HepG2 (cell line): ENCODE measurements around the gene TSSK3. TPM values are rescaled to one million over a fixed set of nuclear protein-coding genes. Genes with fewer than 3 reads are reported as not detected.

Experiments used
- JDP2 ChIP-seq: sonication (generic); formaldehyde crosslinking; IDR thresholded peaks from 2 replicates; pipeline ENCODE4 v1.8.1; 2022; ENCODE audit warnings: missing genetic modification reagents, borderline replicate concordance
- MEIS1 ChIP-seq: sonication (generic); formaldehyde crosslinking; IDR thresholded peaks from 2 replicates; pipeline ENCODE4 v1.9.0; 2021; ENCODE audit warnings: mild to moderate bottlenecking, missing genetic modification reagents, moderate library complexity, borderline replicate concordance
- RXRA ChIP-seq: sonication (generic); formaldehyde crosslinking; IDR thresholded peaks from 2 replicates; pipeline ENCODE4 v1.5.1; 2020; ENCODE audit warnings: missing genetic modification reagents
- SALL1 ChIP-seq: sonication (generic); formaldehyde crosslinking; IDR thresholded peaks from 2 replicates; pipeline ENCODE4 v1.8.0; 2022; ENCODE audit warnings: mild to moderate bottlenecking, missing genetic modification reagents
- XRCC5 ChIP-seq: fragments of 200-400 bp; formaldehyde crosslinking; optimal IDR thresholded peaks from 2 replicates; pipeline ENCODE3; 2017; ENCODE audit warnings: mild to moderate bottlenecking, low read length
- ZNF124 ChIP-seq: sonication (generic); formaldehyde crosslinking; IDR thresholded peaks from 2 replicates; pipeline ENCODE4 v1.4.0; 2020; ENCODE audit warnings: missing genetic modification reagents
- ZNF660 ChIP-seq: sonication (generic); formaldehyde crosslinking; IDR thresholded peaks from 2 replicates; pipeline ENCODE4 v1.5.1; 2020; ENCODE audit warnings: mild to moderate bottlenecking, low read depth, missing genetic modification reagents, borderline replicate concordance
- ZNF749 ChIP-seq: sonication (generic); formaldehyde crosslinking; IDR thresholded peaks from 2 replicates; pipeline ENCODE4 v1.8.0; 2022; ENCODE audit warnings: mild to moderate bottlenecking, missing genetic modification reagents, moderate library complexity, borderline replicate concordance
- ZNF878 ChIP-seq: sonication (generic); formaldehyde crosslinking; IDR thresholded peaks from 2 replicates; pipeline ENCODE4 v1.8.1; 2023; ENCODE audit warnings: mild to moderate bottlenecking, missing genetic modification reagents, moderate library complexity
- polyA plus RNA-seq, 8 experiments: library from polyadenylated mRNA; depleted of rRNA in 3 of 8; stranded (reverse) in 7 of 8; unstranded in 1 of 8; fragments of >200 nt; fragmentation: Illumina TruSeq in 4 of 8; extraction: Trizol in 4 of 8; gene quantifications; 2 replicates each; pipeline versions ENCODE4 v1.2.1 to v1.2.3, GENCODE V29; 2011 to 2016; ENCODE audit warnings: low read depth in 4 of 8, missing spikeins in 1 of 8, mixed read lengths in 1 of 8; ENCODE audit not compliant: insufficient read depth in 1 of 8
- total RNA-seq, 5 experiments: library from RNA; depleted of rRNA; stranded (reverse); fragments of >200 nt; fragmentation: Illumina TruSeq; extraction: Trizol; gene quantifications; 2 replicates each; pipeline ENCODE4 v1.2.3, GENCODE V29; 2016; ENCODE audit warnings: low read depth in 1 of 5
- TF ChIP-seq, protein P1 (sequence below), 2 experiments: IDR thresholded peaks; 2 replicates each; pipeline ENCODE4 v1.6.1; 2011 to 2012; ENCODE audit warnings: low read length in 2 of 2, borderline replicate concordance in 1 of 2, low read depth in 1 of 2, mild to moderate bottlenecking in 1 of 2, moderate library complexity in 1 of 2

The TSSK3 gene
- total and polyA plus RNA-seq, 2 of the 13 experiments (the other 11 are each of a cell fraction or from before 2014, with no cell fraction given) = 1.0 to 1.1 TPM

DNA sequence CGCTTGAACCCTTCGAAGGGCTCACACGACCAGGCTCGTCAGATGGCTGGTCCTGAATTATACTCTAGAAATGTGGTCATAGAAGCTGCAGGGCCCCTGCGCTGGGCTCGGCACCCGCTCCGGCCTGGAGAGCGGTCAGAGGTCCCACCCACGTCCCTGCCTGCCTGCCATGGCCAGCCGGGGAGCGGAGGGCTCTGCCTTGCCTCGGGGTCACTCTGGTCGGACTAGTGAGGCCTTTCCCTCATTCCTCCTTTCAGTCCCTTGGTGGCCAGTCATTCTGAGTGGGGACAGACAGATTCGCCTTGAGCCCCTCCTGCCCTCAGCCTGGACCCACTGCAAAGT is 25.8 kb upstream of the TSSK3 start (continued):
- TF ChIP-seq, protein P1, sequence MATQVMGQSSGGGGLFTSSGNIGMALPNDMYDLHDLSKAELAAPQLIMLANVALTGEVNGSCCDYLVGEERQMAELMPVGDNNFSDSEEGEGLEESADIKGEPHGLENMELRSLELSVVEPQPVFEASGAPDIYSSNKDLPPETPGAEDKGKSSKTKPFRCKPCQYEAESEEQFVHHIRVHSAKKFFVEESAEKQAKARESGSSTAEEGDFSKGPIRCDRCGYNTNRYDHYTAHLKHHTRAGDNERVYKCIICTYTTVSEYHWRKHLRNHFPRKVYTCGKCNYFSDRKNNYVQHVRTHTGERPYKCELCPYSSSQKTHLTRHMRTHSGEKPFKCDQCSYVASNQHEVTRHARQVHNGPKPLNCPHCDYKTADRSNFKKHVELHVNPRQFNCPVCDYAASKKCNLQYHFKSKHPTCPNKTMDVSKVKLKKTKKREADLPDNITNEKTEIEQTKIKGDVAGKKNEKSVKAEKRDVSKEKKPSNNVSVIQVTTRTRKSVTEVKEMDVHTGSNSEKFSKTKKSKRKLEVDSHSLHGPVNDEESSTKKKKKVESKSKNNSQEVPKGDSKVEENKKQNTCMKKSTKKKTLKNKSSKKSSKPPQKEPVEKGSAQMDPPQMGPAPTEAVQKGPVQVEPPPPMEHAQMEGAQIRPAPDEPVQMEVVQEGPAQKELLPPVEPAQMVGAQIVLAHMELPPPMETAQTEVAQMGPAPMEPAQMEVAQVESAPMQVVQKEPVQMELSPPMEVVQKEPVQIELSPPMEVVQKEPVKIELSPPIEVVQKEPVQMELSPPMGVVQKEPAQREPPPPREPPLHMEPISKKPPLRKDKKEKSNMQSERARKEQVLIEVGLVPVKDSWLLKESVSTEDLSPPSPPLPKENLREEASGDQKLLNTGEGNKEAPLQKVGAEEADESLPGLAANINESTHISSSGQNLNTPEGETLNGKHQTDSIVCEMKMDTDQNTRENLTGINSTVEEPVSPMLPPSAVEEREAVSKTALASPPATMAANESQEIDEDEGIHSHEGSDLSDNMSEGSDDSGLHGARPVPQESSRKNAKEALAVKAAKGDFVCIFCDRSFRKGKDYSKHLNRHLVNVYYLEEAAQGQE (IDR thresholded peaks at IDR 0.05; ENCODE audit: borderline replicate concordance in 1 of 2, low read depth in 1 of 2, low read length in 2 of 2) = no peak
- TF ChIP-seq MEIS1 (CRISPR knock-in tag) = no peak; the same call in 1 of the 2 replicates
- TF ChIP-seq ZNF749 (CRISPR knock-in tag) = no peak
- no peak for TF ChIP-seq JDP2 (CRISPR knock-in tag)
- TF ChIP-seq ZNF660 = no peak
- TF ChIP-seq XRCC5 = peak; percentile 35
- 0 out of 2 replicates have a peak, but pooled peaks have one; percentile 4 for TF ChIP-seq RXRA (CRISPR knock-in tag)
- TF ChIP-seq ZNF124 = no peak
- peak; percentile 25; the same call in 1 of the 2 replicates for TF ChIP-seq SALL1 (CRISPR knock-in tag)
- TF ChIP-seq ZNF878 (CRISPR knock-in tag) = no peak
